HUES6 (cell line): ENCODE data around the gene CCDC85C.

Experiments
- H3K27ac ChIP-seq: 2 replicates; pipeline ENCODE4 v1.7.0; 2013; ENCODE audit warnings: low read depth, mild to moderate bottlenecking, low read length, inconsistent platforms
- H3K27me3 ChIP-seq: 2 replicates; pipeline ENCODE4 v1.6.1; 2013; ENCODE audit warnings: low read length; ENCODE audit not compliant: control insufficient read depth, insufficient read depth
- H3K36me3 ChIP-seq: 2 replicates; pipeline ENCODE4 v1.6.1; 2013; ENCODE audit warnings: low read length; ENCODE audit not compliant: control insufficient read depth, insufficient read depth
- H3K4me1 ChIP-seq: 2 replicates; pipeline ENCODE4 v1.6.1; 2013; ENCODE audit warnings: low read length; ENCODE audit not compliant: control insufficient read depth, insufficient read depth
- H3K4me3 ChIP-seq: 2 replicates; pipeline ENCODE4 v1.5.1; 2013; ENCODE audit warnings: low read depth, low read length
- H3K9ac ChIP-seq: one replicate; pipeline ENCODE4 v1.6.1; 2013; ENCODE audit warnings: mild to moderate bottlenecking, low read length
- H3K9me3 ChIP-seq: 2 replicates; pipeline ENCODE4 v1.6.1; 2013; ENCODE audit warnings: low read depth, low read length; ENCODE audit not compliant: control insufficient read depth, insufficient read depth

The CCDC85C gene

DNA sequence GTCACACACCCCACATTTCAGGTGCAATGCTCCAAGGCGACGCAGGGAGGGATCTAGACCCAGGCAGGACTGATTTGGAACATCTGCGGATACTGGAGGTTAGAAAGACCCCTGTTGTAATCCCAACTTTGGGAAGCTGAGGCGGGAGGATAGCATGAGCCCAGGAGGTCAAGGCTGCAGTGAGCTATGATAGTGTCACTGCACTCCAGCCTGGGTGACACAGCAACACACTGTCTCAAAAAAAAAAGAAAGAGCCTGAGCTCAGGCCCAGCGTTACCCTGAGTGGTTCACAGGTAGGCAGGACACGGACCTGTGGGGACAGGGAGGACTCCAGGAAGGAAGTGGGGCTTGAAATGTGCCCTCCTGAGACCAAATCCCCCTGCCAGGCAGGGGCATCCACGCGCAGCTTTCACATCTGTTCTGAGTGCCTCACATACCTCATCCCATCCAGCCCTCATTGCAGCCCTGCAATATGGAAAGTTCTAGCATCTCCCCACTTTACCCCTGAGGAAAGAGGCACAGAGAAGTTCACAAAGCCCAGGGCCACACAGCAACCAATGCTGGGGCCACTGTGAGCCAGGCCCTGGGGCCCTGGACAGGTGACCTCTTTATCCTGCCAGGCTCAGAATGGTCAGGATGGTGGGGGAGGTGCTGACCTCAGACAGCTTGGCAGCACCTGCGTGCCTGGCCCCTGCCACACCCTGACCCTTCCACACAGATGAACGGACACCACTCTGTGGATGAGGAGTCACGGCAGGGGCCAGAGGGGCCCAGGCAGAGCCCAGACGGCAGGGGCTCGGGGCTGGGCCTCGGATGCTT, 34.1 kb downstream of the CCDC85C start:
- peaks cover 82% of the 10 kb centered on the region for H3K4me1 ChIP-seq
- H3K27me3 ChIP-seq = no peaks in the 10 kb centered on the region
- no peak overlapping the region for H3K4me3 ChIP-seq
- no peak overlapping the region for H3K27ac ChIP-seq
- H3K9ac ChIP-seq = no peak overlapping the region
- H3K36me3 ChIP-seq = no peaks in the 10 kb centered on the region
- H3K9me3 ChIP-seq = no peaks in the 10 kb centered on the region

DNA sequence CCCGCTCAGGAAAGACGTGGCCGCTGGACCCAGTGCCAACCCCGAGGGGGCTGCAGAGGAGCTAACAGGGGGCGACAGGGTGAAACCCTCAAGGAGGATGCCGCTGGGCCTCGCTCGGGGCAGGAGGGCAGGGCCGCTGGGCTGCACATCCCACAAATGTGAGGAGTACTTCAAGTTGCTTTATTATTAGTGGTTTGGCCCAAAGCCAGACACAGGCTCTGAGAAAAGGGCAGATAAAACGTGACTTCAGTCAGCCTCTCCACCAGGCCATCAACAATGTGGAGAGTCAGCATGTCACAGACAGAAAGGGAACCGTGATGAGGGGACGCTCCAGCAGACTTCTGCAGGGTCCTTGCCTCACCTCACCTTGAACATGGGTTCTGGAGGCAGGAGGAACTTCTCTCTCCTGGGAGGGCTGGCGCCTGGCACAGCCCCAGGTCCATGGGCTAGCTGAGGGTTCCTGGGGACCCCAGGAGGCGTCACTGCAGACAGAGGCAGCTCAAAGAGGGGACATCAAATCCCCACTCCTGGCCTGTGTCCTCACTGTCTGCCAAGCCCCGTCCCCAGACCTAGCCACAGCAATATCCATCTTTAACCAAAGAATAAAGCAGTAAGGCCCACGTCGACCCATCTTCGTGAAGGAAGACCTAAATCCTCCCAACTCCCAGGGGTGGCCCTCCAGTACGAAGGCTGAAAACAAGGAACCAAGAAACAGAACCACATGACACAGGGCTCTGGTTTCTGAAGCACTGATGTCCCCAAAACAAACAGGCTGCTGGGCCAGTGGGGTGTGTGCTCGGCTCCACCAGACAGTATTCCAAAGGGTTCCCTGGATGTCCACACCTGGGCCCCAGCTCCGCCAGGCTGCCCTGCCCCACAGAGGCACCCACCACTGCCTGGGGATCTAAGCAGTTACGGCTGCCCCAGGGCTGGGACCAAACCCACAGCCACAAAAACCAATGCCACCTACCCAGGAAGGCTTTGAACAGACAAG, 35.1 kb downstream of the CCDC85C start:
- Histone ChIP-seq H3K36me3 (no peaks in the 10 kb centered on the region), H3K9ac (no peak overlapping the region), H3K4me3 (no peak overlapping the region), H3K27ac (no peak overlapping the region), H3K4me1 (peaks cover 80% of the 10 kb centered on the region), H3K9me3 (no peaks in the 10 kb centered on the region), H3K27me3 (no peaks in the 10 kb centered on the region)

DNA sequence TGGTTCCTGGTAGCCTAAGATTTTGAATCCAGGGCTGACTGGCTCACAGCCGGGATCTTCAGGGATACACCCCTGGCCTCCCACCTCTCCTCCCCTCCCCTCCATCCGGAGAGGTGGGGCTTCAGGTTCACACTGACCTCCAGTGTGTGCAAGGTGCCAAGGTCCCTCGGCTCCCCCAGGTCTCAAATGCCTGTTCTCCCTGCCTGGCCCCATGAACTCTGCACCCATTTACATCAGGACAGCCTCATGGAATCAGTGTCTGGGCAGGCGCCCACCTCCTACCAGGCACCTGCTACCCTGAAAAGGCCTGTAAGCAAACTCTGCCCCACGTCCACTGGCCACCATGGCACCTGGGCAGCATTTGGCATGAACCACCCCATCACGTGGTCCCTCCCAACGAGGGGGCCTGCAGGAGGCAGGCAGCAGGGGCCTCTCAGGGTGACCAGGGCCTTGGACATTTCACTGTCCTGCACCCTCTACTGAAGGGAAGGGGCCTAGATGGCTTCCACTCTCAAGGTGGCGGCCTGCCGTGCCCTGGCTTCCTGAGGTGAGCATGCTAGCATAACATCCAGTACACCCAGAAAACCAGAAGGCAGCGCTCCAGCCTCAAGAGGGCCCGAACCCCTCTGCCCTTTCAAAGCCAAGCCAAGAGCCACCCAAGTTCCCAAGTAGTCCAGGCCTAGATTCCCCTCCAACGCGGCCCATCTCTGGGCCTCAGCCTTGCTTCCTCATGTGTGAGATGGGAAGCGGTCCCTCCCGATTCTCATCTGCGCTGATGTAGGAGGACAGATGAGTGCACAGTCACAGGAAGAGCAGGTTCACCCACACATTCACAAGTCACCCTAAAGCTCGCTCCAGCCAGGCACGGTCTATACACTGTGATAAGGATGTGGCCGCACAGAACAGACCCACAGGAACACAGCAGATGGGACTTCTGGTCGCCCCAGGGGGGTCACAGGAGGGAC, 37.3 kb downstream of the CCDC85C start:
- no peaks in the 10 kb centered on the region for H3K9me3 ChIP-seq
- no peak overlapping the region for H3K4me3 ChIP-seq
- H3K9ac ChIP-seq = no peak overlapping the region
- H3K4me1 ChIP-seq = peaks cover 79% of the 10 kb centered on the region
- no peaks in the 10 kb centered on the region for H3K36me3 ChIP-seq
- no peaks in the 10 kb centered on the region for H3K27me3 ChIP-seq
- no peak overlapping the region for H3K27ac ChIP-seq

DNA sequence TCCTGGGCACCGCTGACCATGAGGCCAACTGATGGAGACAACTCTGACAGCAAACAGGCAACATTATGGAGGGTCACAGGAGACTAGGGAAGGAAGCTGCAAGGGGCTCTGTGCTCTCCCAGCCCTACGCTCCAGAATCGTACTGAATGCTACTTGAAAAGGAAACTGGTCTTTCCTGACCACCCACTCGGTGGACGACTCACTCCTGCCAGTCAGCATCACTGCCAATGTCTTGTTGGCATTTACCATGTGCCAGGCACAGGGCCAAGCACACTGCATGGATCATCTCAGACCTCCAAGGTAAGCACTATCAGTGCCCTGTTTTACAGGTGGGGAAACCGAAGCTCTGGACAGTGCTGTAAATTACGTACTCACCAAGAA, 38.0 kb downstream of the CCDC85C start:
- no peak overlapping the region for H3K4me3 ChIP-seq
- no peaks in the 10 kb centered on the region for H3K27me3 ChIP-seq
- no peaks in the 10 kb centered on the region for H3K9me3 ChIP-seq
- peaks cover 79% of the 10 kb centered on the region for H3K4me1 ChIP-seq
- no peaks in the 10 kb centered on the region for H3K36me3 ChIP-seq
- H3K9ac ChIP-seq = no peak overlapping the region
- H3K27ac ChIP-seq = no peak overlapping the region

DNA sequence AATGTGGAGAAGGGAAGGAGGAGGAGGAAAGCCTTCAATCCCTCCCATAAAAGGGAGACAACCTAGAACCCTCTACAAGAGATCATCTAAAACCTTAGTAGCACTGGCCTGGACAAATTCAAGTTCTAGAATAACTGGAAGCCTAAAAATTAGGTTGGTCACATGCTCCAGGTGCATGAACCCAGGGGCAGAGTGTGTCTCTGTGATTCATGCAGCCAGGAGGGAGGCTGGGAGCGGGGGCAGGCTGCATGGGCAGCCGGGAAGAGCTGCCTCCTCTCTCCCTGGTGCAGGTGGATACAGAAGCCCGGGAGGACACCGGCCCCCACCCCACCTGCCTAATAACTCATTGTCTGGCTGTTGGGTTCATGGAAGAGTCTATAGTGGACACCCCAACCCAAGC, 38.6 kb downstream of the CCDC85C start:
- H3K4me3 ChIP-seq = no peak overlapping the region
- no peak overlapping the region for H3K27ac ChIP-seq
- no peaks in the 10 kb centered on the region for H3K9me3 ChIP-seq
- no peaks in the 10 kb centered on the region for H3K27me3 ChIP-seq
- peaks cover 77% of the 10 kb centered on the region for H3K4me1 ChIP-seq
- no peaks in the 10 kb centered on the region for H3K36me3 ChIP-seq
- no peak overlapping the region for H3K9ac ChIP-seq

DNA sequence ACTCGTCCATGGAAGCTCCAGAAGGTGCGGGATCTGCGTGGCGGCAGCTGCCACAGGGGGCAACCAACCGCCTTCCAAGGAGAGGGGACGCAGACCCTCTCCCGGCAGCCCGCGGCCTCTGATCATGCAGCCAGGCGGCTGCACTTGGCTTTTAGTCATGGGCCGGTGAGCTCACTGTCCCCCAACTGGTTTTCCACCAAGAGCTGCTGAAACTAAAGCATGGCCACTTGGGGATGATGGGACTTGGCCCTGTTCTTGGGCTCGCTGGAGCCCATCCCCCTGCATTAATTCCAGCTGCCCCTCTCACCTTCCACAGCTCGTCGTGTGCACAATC, 39.1 kb downstream of the CCDC85C start:
- H3K9me3 ChIP-seq = no peaks in the 10 kb centered on the region
- H3K27me3 ChIP-seq = no peaks in the 10 kb centered on the region
- H3K4me3 ChIP-seq = no peak overlapping the region
- H3K4me1 ChIP-seq = peaks cover 72% of the 10 kb centered on the region
- H3K27ac ChIP-seq = no peak overlapping the region
- H3K36me3 ChIP-seq = no peaks in the 10 kb centered on the region
- H3K9ac ChIP-seq = no peak overlapping the region

DNA sequence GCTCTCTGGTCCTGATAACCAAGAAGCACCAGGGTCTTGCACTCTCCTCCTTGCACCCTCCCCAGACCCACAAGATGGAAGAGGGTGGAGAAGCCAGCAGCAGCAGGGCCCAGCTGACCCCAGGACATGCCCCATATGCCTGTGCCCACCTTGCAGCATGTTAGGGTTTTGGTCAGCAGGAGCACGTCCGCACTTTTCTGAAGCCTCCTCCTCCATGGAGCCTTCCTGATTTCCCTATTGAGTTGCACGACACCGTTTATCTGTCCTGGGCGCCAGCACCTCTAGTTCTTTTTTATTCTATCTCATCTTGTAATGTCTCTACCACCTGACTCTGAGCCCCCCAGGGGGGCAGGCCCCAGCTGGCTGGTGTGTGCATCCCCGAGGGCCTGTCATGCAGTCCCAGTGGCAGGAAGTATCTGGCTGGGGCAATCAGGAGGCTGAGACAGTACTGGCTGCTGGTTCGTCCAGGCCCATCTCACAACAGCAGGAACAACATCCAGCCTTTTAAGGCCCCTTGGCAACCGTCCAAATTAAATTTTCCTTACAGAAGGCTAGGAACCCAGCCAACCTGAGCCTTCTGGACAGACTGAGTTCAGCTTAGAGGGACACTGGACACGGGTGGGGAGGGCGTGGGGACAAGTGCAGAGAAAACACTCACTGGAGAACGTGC, 39.6 kb downstream of the CCDC85C start:
- Histone ChIP-seq H3K36me3 (no peaks in the 10 kb centered on the region), H3K4me1 (peaks cover 67% of the 10 kb centered on the region), H3K9me3 (no peaks in the 10 kb centered on the region), H3K9ac (no peak overlapping the region), H3K27ac (no peak overlapping the region), H3K27me3 (no peaks in the 10 kb centered on the region), H3K4me3 (no peak overlapping the region)

DNA sequence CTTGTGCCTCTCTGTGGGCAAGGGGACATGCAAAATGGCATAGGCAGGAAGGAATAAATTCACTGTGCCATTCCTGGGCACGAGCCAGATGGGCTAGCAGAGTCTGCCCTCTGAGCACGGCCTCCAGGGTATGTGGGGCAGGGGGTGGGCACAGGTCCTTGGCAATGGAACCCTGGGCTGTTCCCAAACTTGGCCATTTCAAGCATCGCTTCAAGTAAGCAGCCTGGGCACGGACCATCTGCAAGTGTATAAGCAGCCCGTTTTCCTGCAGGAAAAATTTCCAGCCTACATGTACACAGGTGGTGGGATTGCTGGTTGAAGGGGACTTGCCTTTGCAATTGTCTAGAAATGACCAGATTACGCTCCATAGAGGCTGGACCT, 40.3 kb downstream of the CCDC85C start:
- Histone ChIP-seq H3K36me3 (no peaks in the 10 kb centered on the region), H3K27ac (no peak overlapping the region), H3K4me1 (peaks cover 64% of the 10 kb centered on the region), H3K9ac (no peak overlapping the region), H3K9me3 (no peaks in the 10 kb centered on the region), H3K27me3 (no peaks in the 10 kb centered on the region), H3K4me3 (no peak overlapping the region)

DNA sequence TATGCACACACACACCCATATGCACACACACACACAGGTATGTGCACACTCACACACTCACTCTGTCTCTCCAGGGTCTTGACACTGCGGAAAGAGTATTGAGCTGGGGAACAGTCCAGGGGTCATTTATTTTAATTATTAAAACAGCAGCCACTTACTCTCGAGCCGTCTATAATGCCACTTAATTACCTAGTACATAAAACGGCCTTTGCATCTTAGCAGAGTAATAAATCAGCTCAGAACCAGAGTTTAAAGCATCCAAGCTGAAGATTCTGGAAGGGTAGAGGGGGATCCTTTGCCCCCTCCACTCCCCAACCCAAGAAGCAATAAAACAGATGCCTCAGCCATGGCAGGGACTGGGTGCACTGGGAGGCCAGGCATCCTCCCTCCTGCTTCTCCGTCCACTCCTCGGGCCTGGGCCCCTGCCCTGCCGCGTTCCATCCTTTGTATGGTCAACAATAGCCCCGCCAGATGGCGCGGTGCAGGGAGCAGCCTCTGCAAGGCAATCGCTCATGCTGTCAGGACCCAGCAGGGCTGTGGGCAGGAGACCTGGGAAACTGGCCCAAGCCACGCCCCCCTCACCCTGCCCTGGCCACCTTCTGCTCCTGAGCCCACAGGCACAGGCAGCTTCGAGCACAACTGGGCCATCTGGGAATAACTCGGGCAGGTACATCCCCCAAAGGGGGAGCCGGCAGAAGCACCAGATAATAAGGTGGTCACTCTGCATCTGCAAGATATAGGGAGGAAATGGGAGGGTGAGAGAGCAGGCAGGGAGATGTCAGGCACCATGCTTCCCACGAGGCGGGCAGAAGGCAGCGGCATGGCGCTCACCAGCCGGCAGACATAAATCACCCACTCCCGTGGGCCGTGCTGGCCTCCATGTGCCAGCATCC, 40.9 kb downstream of the CCDC85C start:
- Histone ChIP-seq H3K9ac (no peak overlapping the region), H3K27me3 (no peaks in the 10 kb centered on the region), H3K4me1 (peaks cover 59% of the 10 kb centered on the region), H3K36me3 (no peaks in the 10 kb centered on the region), H3K9me3 (no peaks in the 10 kb centered on the region), H3K27ac (no peak overlapping the region), H3K4me3 (no peak overlapping the region)
